Right atrium auricular region (tissue), 2 donors: ENCODE results near the gene MYH10. TPM values are rescaled to one million over a fixed set of nuclear protein-coding genes. Genes with fewer than 3 reads are reported as not detected.

Experiments
- DNase-seq: peaks from one replicate; pipeline ENCODE4 v3.0.0-alpha.2; 2019; ENCODE audit warnings: low spot score
- H3K27ac ChIP-seq, 2 donors: fragments of 200-600 bp; sonication (generic); 1 replicate in 1 of 2; 2 replicates in 1 of 2; pipeline ENCODE4 v1.5.1; 2016 to 2019
- H3K27me3 ChIP-seq, 2 donors: fragments of 200-600 bp; sonication (generic); one replicate each; pipeline versions ENCODE4 v1.5.1 to v1.6.0; 2017 to 2019
- H3K36me3 ChIP-seq: fragments of 200-600 bp; sonication (generic); one replicate; pipeline ENCODE4 v1.5.1; 2016
- H3K4me1 ChIP-seq, 2 donors: fragments of 200-600 bp; sonication (generic); one replicate each; pipeline versions ENCODE4 v1.5.1 to v1.6.0; 2017 to 2019
- H3K4me3 ChIP-seq, 2 donors: fragments of 200-600 bp; sonication (generic); 1 replicate in 1 of 2; 2 replicates in 1 of 2; pipeline ENCODE4 v1.5.1; 2017 to 2019; ENCODE audit warnings: mild to moderate bottlenecking in 1 of 2, moderate library complexity in 1 of 2
- H3K9me3 ChIP-seq, 2 donors: fragments of 200-600 bp; sonication (generic); one replicate each; pipeline ENCODE4 v1.5.1; 2019
- CTCF ChIP-seq, 2 donors: fragments of 200-600 bp; sonication (generic); IDR thresholded peaks; one replicate each; pipeline ENCODE4 v1.5.1; 2019; ENCODE audit warnings: antibody characterized with exemption in 2 of 2
- total RNA-seq, 2 donors: library from RNA; depleted of rRNA; stranded (reverse); fragments of >200 nt; gene quantifications; one replicate each; pipeline ENCODE4 v1.1.0, GENCODE V29; 2016

MYH10 gene
- total RNA-seq: 10 to 100 TPM; 48.9 to 49.1 TPM

GRCh38 chr17:8630227-8630801 lies at the start of gene MYH10:
Gene MYH10, minus strand, starts transcription at chr17:8630725. Its CDS starts 7,479 bp downstream, at chr17:8623246.
- H3K27me3 ChIP-seq: no peaks in the 10 kb centered on the region
- no peak for TF ChIP-seq CTCF (IDR thresholded peaks at IDR 0.05)
- no peaks in the 10 kb centered on the region for H3K9me3 ChIP-seq
- no peaks in the 10 kb centered on the region for H3K36me3 ChIP-seq
- H3K4me1 ChIP-seq: peaks cover 0 to 30% of the 10 kb centered on the region in 2 donors
- peak within 1 kb of the TSS; percentile 70 to 72 for H3K4me3 ChIP-seq
- no peak for DNase-seq
- H3K27ac ChIP-seq: peak within 1 kb of the TSS; percentile 82 to 95

GRCh38 chr17:8679126-8679525 lies 48.6 kb upstream of the MYH10 start:
- H3K4me3 ChIP-seq: no peak overlapping the region
- no peak for TF ChIP-seq CTCF (IDR thresholded peaks at IDR 0.05)
- peaks cover 0 to 23% of the 10 kb centered on the region in 2 donors for H3K4me1 ChIP-seq
- no peaks in the 10 kb centered on the region for H3K36me3 ChIP-seq
- H3K9me3 ChIP-seq: peaks cover 0 to 10% of the 10 kb centered on the region in 2 donors
- no peaks in the 10 kb centered on the region for H3K27me3 ChIP-seq
- H3K27ac ChIP-seq: peak overlapping the region in 1 of 2 donors; percentile 25
- DNase-seq: no peak

- no peaks in the 10 kb centered on the region for H3K27me3 ChIP-seq
- peaks cover 0 to 10% of the 10 kb centered on the region in 2 donors for H3K9me3 ChIP-seq
- DNase-seq: no peak
- no peak for TF ChIP-seq CTCF (IDR thresholded peaks at IDR 0.05)
- H3K4me1 ChIP-seq: peaks cover 0 to 19% of the 10 kb centered on the region in 2 donors
- no peak overlapping the region for H3K4me3 ChIP-seq
- H3K27ac ChIP-seq: peak overlapping the region; percentile 69 to 77
- H3K36me3 ChIP-seq: no peaks in the 10 kb centered on the region
These were observed 44.8 kb upstream of the MYH10 start for GRCh38 chr17:8675306-8675705.

DNA sequence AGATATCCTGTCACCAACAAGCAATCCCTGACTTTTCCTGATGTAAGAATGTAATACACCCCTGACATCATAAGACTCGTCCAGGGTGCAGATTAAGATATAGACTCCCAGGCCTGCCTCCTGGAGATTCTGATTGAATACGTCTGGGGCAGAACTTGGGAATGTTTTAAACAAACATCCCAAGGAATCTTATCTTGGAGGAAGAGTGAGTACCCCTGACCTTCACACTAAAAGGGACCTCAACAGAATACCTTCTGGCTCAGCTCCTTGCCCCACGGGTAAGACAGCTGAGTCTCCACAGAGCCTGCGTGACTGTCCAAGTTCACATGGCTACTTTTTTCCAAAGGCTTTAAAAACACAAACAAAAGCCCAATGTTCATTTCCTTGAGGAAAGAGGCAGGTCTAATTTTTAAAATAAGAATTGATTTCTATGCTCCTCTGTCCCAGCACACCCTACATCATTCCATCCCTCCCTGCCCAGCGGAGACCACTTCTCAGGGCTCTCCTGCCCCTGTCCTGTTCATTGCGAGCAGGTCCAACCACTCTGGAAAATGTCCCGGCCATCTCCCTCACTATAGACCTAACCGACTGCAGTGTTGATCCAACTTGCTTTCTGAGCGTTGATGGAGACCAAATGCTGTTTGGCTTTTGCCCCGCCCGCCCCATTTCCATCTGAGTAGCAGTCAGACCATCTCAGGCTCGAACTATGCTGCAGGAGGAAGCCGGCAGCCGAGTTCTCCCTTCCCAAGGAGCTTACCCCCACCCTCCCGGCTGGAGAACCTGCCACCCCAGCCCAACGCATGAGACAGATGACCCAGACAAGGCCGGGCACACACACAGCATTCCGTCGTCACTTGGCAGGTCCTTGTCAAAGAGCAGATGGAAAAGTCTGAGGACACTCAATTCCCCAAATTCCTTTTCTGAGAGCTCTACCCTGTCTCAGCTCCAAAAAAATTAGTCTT lies 44.1 kb upstream of the MYH10 start:
- TF ChIP-seq CTCF (IDR thresholded peaks at IDR 0.05): no peak
- Histone ChIP-seq H3K4me3 (no peak overlapping the region), H3K27ac (peak overlapping the region; percentile 69 to 77), H3K27me3 (no peaks in the 10 kb centered on the region), H3K36me3 (no peaks in the 10 kb centered on the region), H3K4me1 (peaks cover 0 to 15% of the 10 kb centered on the region in 2 donors), H3K9me3 (peaks cover 0 to 10% of the 10 kb centered on the region in 2 donors)
- DNase-seq: peak; percentile 89

- Histone ChIP-seq H3K27ac (peak overlapping the region; percentile 54 to 77), H3K4me3 (no peak overlapping the region), H3K27me3 (no peaks in the 10 kb centered on the region), H3K36me3 (no peaks in the 10 kb centered on the region), H3K4me1 (peaks cover 0 to 15% of the 10 kb centered on the region in 2 donors), H3K9me3 (peaks cover 0 to 9% of the 10 kb centered on the region in 2 donors)
- DNase-seq: no peak
- no peak for TF ChIP-seq CTCF (IDR thresholded peaks at IDR 0.05)
These were observed 43.1 kb upstream of the MYH10 start for GRCh38 chr17:8673612-8674011.
